Skeletal muscle tissue (tissue), 4 donors: ENCODE data around the gene ALOX5AP. TPM values are rescaled to one million over a fixed set of nuclear protein-coding genes. Genes with fewer than 3 reads are reported as not detected.

Experiments
- H3K27ac ChIP-seq: one replicate; pipeline ENCODE4 v1.7.0; 2013; ENCODE audit warnings: mild to moderate bottlenecking, low read depth, low read length, inconsistent platforms
- H3K27me3 ChIP-seq, 3 donors: one replicate each; pipeline ENCODE4 v1.7.0; 2013; ENCODE audit warnings: low read length in 3 of 3; ENCODE audit not compliant: control insufficient read depth in 3 of 3, insufficient read depth in 3 of 3
- H3K36me3 ChIP-seq, 3 donors: one replicate each; pipeline ENCODE4 v1.7.0; 2013; ENCODE audit warnings: low read length in 3 of 3; ENCODE audit not compliant: control insufficient read depth in 3 of 3, insufficient read depth in 3 of 3
- H3K4me1 ChIP-seq, 3 donors: one replicate each; pipeline ENCODE4 v1.7.0; 2013; ENCODE audit warnings: low read length in 3 of 3, mild to moderate bottlenecking in 3 of 3; ENCODE audit not compliant: control insufficient read depth in 3 of 3, insufficient read depth in 3 of 3
- H3K4me3 ChIP-seq, 3 donors: one replicate each; pipeline ENCODE4 v1.7.0; 2013; ENCODE audit warnings: low read length in 3 of 3
- H3K9ac ChIP-seq, 3 donors: one replicate each; pipeline ENCODE4 v1.7.0; 2013; ENCODE audit warnings: low read length in 3 of 3, mild to moderate bottlenecking in 3 of 3, moderate library complexity in 2 of 3, low read depth in 1 of 3
- H3K9me3 ChIP-seq, 3 donors: one replicate each; pipeline ENCODE4 v1.7.0; 2013; ENCODE audit warnings: low read length in 3 of 3; ENCODE audit not compliant: control insufficient read depth in 3 of 3
- total RNA-seq: library from RNA; depleted of rRNA; stranded (reverse); fragments of >200 nt; gene quantifications from one replicate; pipeline ENCODE4 v1.2.3, GENCODE V29; 2014
- donor health status: Osteomylitis.

Gene ALOX5AP
- total RNA-seq, 1 donor from 2014 or later = 6.8 TPM

DNA sequence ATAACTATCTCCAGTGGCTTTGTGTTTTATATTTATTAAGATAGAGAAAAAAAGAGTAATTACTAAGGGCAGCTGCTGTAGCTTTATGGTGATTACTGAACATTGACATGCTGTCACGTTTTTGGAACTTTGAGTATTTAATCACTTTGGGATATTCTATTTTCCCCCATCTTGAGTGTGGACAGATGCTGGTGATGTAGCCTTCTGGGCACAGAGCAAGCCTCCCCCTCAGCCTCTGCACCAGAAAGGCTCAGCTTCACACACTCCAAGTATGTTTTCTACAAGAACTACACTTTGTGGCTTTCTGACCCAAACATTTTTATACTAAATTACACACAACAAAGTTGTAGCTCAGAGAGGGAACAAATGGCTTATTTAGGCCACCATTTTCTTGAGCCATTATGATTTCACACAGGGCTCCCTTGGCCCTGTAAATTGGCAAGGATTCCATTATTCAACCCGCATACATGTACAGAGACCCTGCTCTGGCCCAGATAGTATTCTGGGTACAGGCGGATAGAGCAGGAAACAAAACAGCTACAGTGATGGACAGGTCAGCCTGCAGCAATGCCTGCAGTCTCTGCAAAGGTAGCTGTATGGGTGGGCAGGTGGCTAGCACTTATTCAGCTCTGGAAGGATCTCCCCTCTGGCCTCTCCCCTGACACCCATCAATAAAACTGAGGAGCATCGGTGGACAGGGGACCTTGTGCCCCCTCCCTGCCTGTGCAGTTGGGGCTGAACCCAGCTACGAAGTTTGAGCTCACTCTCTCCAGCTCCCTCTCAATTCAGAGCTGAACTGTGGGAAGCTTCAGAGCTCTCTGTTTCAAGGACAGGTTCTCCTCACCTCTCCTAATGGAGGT is 1.3 kb downstream of the ALOX5AP start:
- H3K27me3 ChIP-seq = no peaks in the 10 kb centered on the region
- no peak overlapping the region for H3K4me3 ChIP-seq
- H3K4me1 ChIP-seq = peaks cover 0 to 2% (median 2%) of the 10 kb centered on the region in 3 donors
- no peaks in the 10 kb centered on the region for H3K36me3 ChIP-seq
- H3K27ac ChIP-seq = no peak overlapping the region
- H3K9me3 ChIP-seq = no peaks in the 10 kb centered on the region
- no peak overlapping the region for H3K9ac ChIP-seq

DNA sequence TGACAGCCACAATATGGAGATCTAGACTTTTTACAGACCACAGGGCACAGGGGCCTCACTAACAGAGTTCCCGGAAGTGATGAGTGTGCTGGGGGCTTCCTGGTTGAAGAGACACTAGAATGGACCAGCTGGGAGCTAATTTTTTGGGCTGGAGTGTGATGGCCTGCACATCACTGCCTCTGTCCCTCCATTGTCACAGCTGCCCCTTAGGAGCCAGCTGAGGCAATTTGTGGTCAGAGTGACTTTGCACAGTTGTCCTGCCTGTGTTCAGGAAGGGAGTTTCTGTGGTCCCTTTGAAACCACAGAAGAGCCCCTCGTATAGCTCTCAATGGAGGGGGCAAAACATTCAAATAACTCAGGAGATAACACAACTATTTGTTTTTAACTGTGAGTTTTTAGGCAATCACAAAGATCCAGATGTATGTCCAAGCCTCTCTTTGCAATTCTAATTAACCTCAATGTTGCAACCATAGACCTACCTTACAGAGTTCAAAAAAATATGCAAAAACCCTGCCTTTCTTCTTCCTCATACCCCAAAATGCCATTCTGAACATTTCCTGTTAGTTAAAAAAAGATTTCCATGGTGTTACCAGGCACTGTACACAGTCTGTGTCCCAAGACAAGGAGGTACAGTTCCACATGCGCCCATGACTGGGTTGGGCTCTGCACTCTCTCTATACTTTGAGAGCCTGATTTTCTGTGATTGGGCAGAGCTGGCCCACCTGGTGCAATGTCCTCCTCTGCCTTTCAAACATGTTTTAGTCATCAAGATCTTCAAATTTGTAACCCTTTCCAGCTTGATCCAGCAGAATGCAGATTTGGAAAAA is 2.4 kb downstream of the ALOX5AP start:
- Histone ChIP-seq H3K9me3 (no peaks in the 10 kb centered on the region), H3K27ac (no peak overlapping the region), H3K9ac (no peak overlapping the region)

DNA sequence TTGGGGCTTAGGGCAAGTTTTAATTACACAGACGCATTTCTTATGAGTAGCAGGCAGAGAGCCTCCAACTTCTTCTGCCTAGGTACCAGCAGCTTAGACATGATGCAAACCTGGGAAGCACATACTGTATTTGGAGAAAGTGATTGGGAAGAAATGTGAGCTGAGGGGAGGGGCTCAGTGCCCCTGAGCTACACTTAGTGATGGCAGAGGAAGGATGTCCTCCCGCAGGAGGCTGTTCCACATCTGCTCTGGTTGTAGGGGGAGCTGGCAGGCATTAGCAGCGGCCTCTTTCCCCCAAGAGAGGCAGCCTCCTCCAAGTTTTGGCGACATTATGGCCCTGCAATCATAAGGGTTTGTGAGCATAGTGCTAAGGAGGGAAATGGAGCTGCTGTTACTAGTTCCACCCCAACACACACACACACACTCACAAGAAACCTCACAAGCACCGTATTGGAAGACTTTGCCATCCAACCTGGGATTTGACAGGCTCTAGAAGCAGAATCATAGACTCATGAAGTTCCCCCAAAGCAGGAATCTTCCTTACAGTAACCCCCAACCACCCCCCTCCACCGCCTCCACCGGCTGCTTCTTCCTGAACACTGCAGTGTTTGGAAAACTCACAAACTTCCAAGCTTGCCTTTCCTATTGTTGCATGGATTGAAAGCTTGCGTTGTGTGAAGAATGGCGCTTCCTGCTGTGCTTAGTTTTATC is 3.3 kb downstream of the ALOX5AP start:
- no peak overlapping the region for H3K9ac ChIP-seq
- peaks cover 7 to 11% (median 9%) of the 10 kb centered on the region in 3 donors for H3K4me1 ChIP-seq
- no peaks in the 10 kb centered on the region for H3K9me3 ChIP-seq
- H3K27me3 ChIP-seq = no peaks in the 10 kb centered on the region
- H3K36me3 ChIP-seq = no peaks in the 10 kb centered on the region
- no peak overlapping the region for H3K27ac ChIP-seq
- H3K4me3 ChIP-seq = no peak overlapping the region

More for the DNA sequence above, 2.4 kb downstream of the ALOX5AP start:
- H3K27me3 ChIP-seq = no peaks in the 10 kb centered on the region
- no peaks in the 10 kb centered on the region for H3K36me3 ChIP-seq
- H3K4me3 ChIP-seq = no peak overlapping the region
- peaks cover 0 to 2% (median 2%) of the 10 kb centered on the region in 3 donors for H3K4me1 ChIP-seq

DNA sequence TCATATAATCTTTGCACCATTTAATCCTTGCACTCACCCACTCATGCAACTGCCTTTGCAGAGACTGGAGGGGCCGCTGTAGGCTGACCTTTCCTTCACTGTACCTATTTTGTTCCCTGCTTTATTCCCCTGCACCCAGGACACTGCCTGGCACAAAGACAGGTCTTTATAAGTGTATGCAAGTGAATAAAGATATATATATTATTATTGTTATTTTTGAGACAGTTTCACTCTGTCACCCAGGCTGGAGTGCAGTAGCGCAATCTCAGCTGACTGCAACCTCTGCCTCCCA is 3.8 kb downstream of the ALOX5AP start:
- H3K4me1 ChIP-seq = peaks cover 12 to 15% (median 14%) of the 10 kb centered on the region in 3 donors
- no peaks in the 10 kb centered on the region for H3K9me3 ChIP-seq
- no peak overlapping the region for H3K27ac ChIP-seq
- no peak overlapping the region for H3K9ac ChIP-seq
- no peaks in the 10 kb centered on the region for H3K36me3 ChIP-seq
- H3K4me3 ChIP-seq = no peak overlapping the region
- no peaks in the 10 kb centered on the region for H3K27me3 ChIP-seq

DNA sequence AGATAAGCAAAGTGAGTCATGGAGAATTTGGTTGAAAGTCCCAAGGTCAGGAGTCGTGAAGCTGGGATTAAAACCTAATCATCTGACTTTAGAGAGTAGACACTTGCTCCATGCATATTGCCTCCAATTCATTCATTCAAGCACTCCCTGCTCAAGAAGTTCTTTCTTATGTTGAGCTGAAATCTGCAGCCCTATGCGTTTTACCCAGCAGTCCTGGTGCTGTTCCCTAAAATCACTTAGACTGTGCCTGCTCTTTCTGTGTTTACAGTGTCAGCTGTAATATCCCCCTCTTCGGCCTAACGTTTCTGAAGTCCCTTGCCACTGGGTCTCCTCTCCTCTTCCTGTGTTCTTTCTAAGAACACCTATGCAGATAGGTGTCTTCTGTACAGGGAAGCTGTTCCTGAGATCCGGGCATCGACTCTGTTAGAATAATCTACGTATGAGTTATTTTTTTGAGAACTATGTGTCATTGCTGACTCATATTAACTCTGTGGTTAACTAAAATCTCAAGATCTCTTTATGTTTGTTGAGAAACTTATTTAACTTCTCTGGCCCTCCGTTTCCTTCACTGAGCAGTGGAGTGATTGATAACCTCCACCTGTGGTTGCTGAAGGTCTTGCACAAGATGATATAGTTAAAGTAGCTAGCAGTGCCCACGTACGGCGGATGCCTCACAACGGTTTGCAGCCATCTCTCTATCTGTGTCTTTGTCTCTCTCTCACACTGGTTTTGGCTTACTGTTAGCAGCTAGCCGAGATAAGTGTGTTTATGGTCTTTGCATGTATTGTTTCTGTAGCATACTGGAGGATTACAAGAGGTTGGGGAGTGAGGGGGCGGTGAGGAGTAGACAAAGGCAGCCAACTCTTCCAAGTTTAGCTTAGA is 4.7 kb downstream of the ALOX5AP start:
- Histone ChIP-seq H3K9ac (peak overlapping the region in 1 of 3 donors; percentile 20), H3K4me3 (no peak overlapping the region)

DNA sequence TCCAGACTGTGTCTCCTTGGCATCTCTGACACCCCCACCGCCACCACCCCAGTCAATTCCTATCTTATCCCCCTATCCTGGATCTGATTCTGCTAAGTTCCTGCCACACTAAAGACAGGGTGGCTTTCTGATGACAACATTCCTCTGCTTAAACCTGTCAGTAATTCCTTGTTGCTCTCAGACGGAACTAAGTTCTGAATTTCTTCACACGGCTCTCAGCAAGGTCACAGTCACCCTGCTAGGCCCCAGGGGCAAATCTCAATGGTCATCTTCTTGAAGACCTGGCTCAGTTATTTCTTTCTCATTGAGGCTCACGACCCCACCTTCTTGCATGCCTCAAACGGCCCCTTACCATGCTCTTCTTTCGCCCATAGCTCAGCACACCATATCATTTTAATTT is 7.6 kb downstream of the ALOX5AP start:
- no peak overlapping the region for H3K4me3 ChIP-seq
- no peaks in the 10 kb centered on the region for H3K36me3 ChIP-seq
- H3K9ac ChIP-seq = no peak overlapping the region
- H3K9me3 ChIP-seq = no peaks in the 10 kb centered on the region
- peaks cover 28 to 49% (median 41%) of the 10 kb centered on the region in 3 donors for H3K4me1 ChIP-seq
- H3K27ac ChIP-seq = no peak overlapping the region
- no peaks in the 10 kb centered on the region for H3K27me3 ChIP-seq

More for the DNA sequence above, 4.7 kb downstream of the ALOX5AP start:
- Histone ChIP-seq H3K27me3 (no peaks in the 10 kb centered on the region), H3K36me3 (no peaks in the 10 kb centered on the region), H3K9me3 (no peaks in the 10 kb centered on the region), H3K4me1 (peaks cover 14 to 21% (median 18%) of the 10 kb centered on the region in 3 donors), H3K27ac (no peak overlapping the region)

DNA sequence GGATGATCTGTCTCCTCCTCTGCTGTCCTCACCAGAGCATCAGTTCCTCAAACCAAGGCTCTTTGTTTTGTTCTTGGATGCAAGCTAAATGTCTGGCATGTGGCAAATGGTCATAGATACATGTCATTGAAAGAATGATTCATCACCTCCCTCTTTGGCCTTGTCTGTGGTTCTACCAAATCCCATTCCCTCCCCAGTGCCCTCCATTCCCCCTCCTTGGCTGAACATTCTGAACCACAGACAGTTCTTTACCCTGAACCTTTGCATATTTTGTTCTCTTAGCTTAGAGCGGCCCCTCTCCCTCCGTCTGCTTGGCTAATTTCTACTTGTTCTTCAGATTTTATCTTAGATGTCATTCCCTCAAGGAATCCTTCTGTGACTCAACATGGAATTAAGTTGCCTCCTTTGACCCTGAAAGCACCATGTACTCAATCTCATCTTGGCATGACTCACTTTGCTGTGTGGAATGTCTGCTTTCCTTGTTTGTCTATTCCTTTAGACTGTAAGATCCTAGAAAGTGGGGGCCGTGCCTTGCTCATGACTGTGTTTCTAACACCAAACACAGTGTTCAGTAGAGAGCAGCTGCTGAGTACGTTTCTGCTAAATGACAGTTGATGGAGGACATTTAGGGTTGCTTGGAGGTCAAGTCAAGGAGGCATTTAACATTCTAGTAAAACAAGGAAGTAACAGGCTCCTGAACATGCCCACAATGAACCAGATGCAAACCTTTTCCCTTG is 8.1 kb downstream of the ALOX5AP start:
- Histone ChIP-seq H3K9me3 (no peaks in the 10 kb centered on the region), H3K27ac (peak overlapping the region; percentile 48), H3K9ac (no peak overlapping the region), H3K27me3 (no peaks in the 10 kb centered on the region), H3K4me3 (no peak overlapping the region), H3K36me3 (no peaks in the 10 kb centered on the region), H3K4me1 (peaks cover 28 to 51% (median 43%) of the 10 kb centered on the region in 3 donors)

DNA sequence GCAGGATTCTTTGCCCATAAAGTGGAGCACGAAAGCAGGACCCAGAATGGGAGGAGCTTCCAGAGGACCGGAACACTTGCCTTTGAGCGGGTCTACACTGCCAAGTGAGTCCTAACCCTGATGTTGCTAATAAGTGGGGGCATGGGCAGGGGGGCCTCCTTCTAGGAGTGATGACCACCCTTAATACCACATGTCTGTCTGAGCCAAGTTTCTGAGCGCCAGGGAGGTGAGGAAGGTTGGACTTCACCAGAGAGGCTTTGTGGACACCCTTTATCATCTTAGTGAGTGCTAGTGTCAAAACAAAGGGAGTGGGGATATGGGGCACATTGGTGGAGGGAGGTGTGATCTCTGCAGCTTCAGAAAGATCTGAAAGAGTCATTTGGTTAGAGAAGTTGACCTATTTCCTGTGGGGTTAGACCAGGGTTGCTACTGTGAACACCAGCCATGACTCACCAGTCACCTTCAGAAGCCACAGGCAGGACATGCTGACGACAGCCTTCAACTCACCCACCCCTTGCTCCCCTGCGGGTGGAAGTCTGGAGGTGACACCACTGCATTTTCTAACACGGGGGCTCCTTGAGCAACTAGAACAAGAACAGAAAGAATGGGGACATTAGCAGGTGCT is 8.8 kb downstream of the ALOX5AP start:
- H3K4me1 ChIP-seq = peaks cover 28 to 55% (median 45%) of the 10 kb centered on the region in 3 donors
- H3K9me3 ChIP-seq = no peaks in the 10 kb centered on the region
- no peak overlapping the region for H3K4me3 ChIP-seq
- no peaks in the 10 kb centered on the region for H3K27me3 ChIP-seq
- H3K36me3 ChIP-seq = no peaks in the 10 kb centered on the region
- H3K9ac ChIP-seq = no peak overlapping the region
- peak overlapping the region; percentile 48 for H3K27ac ChIP-seq
